OCI-LY7 (cell line): Measurements from ENCODE around the gene DVL1. TPM values are rescaled to one million over a fixed set of nuclear protein-coding genes. Genes with fewer than 3 reads are reported as not detected.

Experiments
- BruUV-seq: library from RNA; stranded (reverse); fragments of 400-500 nt; replicated peaks from 2 replicates; lab custom pipeline; 2021; lab: Mats Ljungman, UMichigan
- CTCF ChIA-PET: fragments of 300-600 bp; sonication (Branson Sonifier 250); formaldehyde crosslinking; loops from one replicate; lab custom pipeline; 2022; ENCODE audit warnings: antibody characterized with exemption; ENCODE audit not compliant: unreplicated experiment; lab: Charles Lee
- POLR2A ChIA-PET: fragments of 300-600 bp; sonication (Branson Sonifier 250); formaldehyde crosslinking; loops from one replicate; lab custom pipeline; 2022; ENCODE audit warnings: antibody characterized with exemption; lab: Charles Lee
- DNase-seq: peaks from one replicate; pipeline ENCODE4 v3.0.0-alpha.2; 2015; ENCODE audit warnings: low spot score
- H2AFZ ChIP-seq: fragments of 200-600 bp; sonication (generic), shearing (Covaris generic); 2 replicates; pipeline ENCODE4 v1.6.1; 2014; ENCODE audit warnings: mild to moderate bottlenecking, antibody characterized with exemption, low read length, moderate library complexity
- H3K27ac ChIP-seq: fragments of 200-600 bp; sonication (generic); 2 replicates; pipeline ENCODE4 v1.5.1; 2014; ENCODE audit warnings: mixed run types, low read depth, mild to moderate bottlenecking, moderate library complexity, low read length, inconsistent platforms; ENCODE audit not compliant: poor library complexity, severe bottlenecking
- H3K36me3 ChIP-seq: fragments of 200-600 bp; sonication (generic); 2 replicates; pipeline ENCODE4 v1.6.1; 2014; ENCODE audit warnings: mild to moderate bottlenecking, antibody characterized with exemption, low read length, moderate library complexity, mixed read lengths; ENCODE audit not compliant: insufficient read depth
- H3K4me1 ChIP-seq: fragments of 200-600 bp; sonication (generic); 2 replicates; pipeline ENCODE4 v1.5.1; 2014; ENCODE audit warnings: mild to moderate bottlenecking, low read length; ENCODE audit not compliant: insufficient read depth, poor library complexity, severe bottlenecking
- H3K4me2 ChIP-seq: fragments of 200-600 bp; sonication (generic); 2 replicates; pipeline ENCODE4 v1.6.1; 2014; ENCODE audit warnings: mild to moderate bottlenecking, low read length
- H3K4me3 ChIP-seq: fragments of 200-600 bp; sonication (generic); 2 replicates; pipeline ENCODE4 v1.5.1; 2014; ENCODE audit warnings: mild to moderate bottlenecking, low read depth, low read length; ENCODE audit not compliant: poor library complexity, severe bottlenecking
- H3K79me2 ChIP-seq: fragments of 200-600 bp; sonication (generic); 2 replicates; pipeline ENCODE4 v1.6.1; 2016; ENCODE audit warnings: low read depth, mild to moderate bottlenecking, low read length, moderate library complexity, mixed read lengths; ENCODE audit not compliant: insufficient read depth
- H3K9me2 ChIP-seq: fragments of 200-600 bp; sonication (generic); 2 replicates; pipeline ENCODE4 v1.6.1; 2016; ENCODE audit warnings: mild to moderate bottlenecking, low read length, mixed read lengths; ENCODE audit not compliant: insufficient read depth
- H3K9me3 ChIP-seq: fragments of 200-600 bp; sonication (generic); 2 replicates; pipeline ENCODE4 v1.6.1; 2014; ENCODE audit warnings: mild to moderate bottlenecking, mixed run types, low read length, mixed read lengths
- H4K20me1 ChIP-seq: fragments of 200-600 bp; sonication (generic); 2 replicates; pipeline ENCODE4 v1.6.1; 2014; ENCODE audit warnings: mild to moderate bottlenecking, antibody characterized with exemption, low read length, moderate library complexity, mixed read lengths; ENCODE audit not compliant: insufficient read depth
- CTCF ChIP-seq: fragments of 200-600 bp; sonication (generic); conservative IDR thresholded peaks from 2 replicates; pipeline ENCODE4 v1.5.1; 2014; ENCODE audit warnings: mild to moderate bottlenecking, antibody characterized with exemption, low read length, moderate library complexity, mixed read lengths
- EZH2phosphoT487 ChIP-seq: fragments of 200-600 bp; sonication (generic); IDR thresholded peaks from 2 replicates; pipeline ENCODE4 v1.6.1; 2018; ENCODE audit warnings: low read depth, borderline replicate concordance, mild to moderate bottlenecking, mixed run types, antibody characterized with exemption, low read length, moderate library complexity, mixed read lengths
- intact Hi-C: fragments of 100-400 bp; cut with micrococcal nuclease; formaldehyde crosslinking; loops from one replicate; pipeline ENCODE4 v1.10.0; 2022; ENCODE audit not compliant: unreplicated experiment
- total RNA-seq, 2 experiments: library from RNA; depleted of rRNA in 1 of 2; stranded (reverse); fragments of >200 nt in 1 of 2; shearing (Covaris generic) in 1 of 2; gene quantifications; 2 replicates each; pipeline ENCODE4 v1.2.3, GENCODE V29; 2014 to 2022

Gene DVL1
- total RNA-seq, 2 experiments from 2014 or later = 27.8 to 47.1 TPM

GRCh38 chr1:1356796-1357401 lies 7.7 kb upstream of the DVL1 start:
- TF ChIP-seq EZH2phosphoT487 (no peak), CTCF (no peak)
- no peaks in the 10 kb centered on the region for H3K9me3 ChIP-seq
- no peak overlapping the region for H3K27ac ChIP-seq
- H3K4me1 ChIP-seq = peaks cover 16% of the 10 kb centered on the region
- no peaks in the 10 kb centered on the region for H3K79me2 ChIP-seq
- no peaks in the 10 kb centered on the region for H3K36me3 ChIP-seq
- POLR2A ChIA-PET = no interaction called here
- H3K9me2 ChIP-seq = no peaks in the 10 kb centered on the region
- CTCF ChIA-PET = no interaction called here
- H2AFZ ChIP-seq = no peak overlapping the region
- H3K4me2 ChIP-seq = no peak overlapping the region
- intact Hi-C loops = no loop called here
- BruUV-seq = no TSS peak
- no peak overlapping the region for H3K4me3 ChIP-seq
- H4K20me1 ChIP-seq = no peaks in the 10 kb centered on the region
- no peak for DNase-seq

DNA sequence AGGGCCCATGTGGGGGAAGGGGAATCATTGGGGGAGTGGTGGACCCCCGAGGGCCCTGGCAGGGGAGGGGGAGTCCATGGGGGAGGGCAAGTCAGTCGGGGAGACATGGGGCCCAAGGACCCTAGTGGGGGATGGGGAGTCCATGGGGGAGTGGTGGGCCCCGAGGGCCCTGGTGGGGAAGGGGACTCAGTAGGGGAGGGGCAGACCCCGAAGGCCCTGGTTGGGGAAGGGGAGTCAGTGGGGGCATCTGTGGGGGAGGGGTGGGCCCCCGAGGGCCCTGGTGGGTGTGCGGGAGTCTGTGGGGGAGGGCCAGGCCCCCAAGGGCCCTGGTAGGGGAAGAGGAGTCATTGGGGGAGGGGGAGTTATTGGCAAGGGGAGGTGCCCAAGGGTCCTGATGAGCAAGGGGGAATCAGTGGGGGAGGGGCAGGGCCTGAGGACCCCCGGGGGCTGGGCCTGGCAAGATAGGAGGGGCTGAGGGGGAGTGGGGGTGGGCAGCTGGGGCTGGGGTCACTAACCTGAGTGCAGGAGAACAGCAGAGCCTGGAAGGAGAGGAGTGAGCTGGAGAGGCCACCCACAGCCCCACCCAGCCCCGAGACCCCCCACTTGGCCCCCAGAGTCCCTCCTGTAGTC lies 7.1 kb upstream of the DVL1 start:
- no peaks in the 10 kb centered on the region for H3K36me3 ChIP-seq

More for the DNA sequence above, 7.1 kb upstream of the DVL1 start:
- TF ChIP-seq CTCF (no peak), EZH2phosphoT487 (no peak)
- Histone ChIP-seq H3K27ac (no peak overlapping the region), H3K9me3 (no peaks in the 10 kb centered on the region), H3K4me2 (no peak overlapping the region), H3K4me1 (peaks cover 21% of the 10 kb centered on the region), H3K9me2 (no peaks in the 10 kb centered on the region), H3K79me2 (no peaks in the 10 kb centered on the region), H4K20me1 (no peaks in the 10 kb centered on the region), H3K4me3 (no peak overlapping the region), H2AFZ (no peak overlapping the region)
- POLR2A ChIA-PET = no interaction called here
- intact Hi-C loops = no loop called here
- CTCF ChIA-PET = no interaction called here
- no TSS peak for BruUV-seq
- no peak for DNase-seq
